Measurements from ENCODE around the gene ISL1.

Gene ISL1

DNA sequence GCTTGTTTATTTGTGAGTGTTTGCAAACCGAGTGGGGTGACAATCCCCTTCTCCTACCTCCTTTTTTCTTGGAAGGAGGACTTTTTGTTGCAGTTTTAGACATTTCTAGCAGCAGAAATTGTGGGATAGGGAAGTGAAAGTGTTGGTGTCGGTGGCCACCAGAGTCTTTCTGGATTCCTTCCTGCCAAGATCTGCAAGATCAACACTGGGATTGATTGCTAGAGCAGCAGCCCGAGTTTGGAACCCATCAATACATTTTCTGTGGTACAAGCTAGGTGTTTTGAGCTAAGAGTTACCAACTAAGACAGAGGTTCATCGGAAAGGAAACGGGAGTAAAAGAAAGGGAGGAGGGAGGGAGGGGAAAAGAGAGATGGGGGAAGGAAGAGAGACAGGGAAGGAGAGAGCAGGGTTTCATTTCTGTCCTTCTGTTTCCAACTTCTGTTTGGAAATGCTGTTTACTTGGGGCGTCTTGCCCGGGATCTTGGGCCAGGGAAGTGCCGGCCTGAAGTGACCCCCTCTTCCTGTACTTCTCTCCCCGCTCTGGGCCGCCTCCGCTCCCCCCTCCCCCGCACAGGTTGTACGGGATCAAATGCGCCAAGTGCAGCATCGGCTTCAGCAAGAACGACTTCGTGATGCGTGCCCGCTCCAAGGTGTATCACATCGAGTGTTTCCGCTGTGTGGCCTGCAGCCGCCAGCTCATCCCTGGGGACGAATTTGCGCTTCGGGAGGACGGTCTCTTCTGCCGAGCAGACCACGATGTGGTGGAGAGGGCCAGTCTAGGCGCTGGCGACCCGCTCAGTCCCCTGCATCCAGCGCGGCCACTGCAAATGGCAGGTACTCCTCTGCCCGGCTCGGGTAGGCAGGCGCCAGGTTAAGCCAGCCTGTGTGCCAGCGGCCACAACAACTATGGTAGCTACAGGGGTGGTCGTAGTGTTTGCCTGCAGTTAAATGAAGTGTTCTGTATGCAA, 4.0 kb downstream of the ISL1 start:
- no peak for DNase-seq (ENCODE audit: low spot score)

DNA sequence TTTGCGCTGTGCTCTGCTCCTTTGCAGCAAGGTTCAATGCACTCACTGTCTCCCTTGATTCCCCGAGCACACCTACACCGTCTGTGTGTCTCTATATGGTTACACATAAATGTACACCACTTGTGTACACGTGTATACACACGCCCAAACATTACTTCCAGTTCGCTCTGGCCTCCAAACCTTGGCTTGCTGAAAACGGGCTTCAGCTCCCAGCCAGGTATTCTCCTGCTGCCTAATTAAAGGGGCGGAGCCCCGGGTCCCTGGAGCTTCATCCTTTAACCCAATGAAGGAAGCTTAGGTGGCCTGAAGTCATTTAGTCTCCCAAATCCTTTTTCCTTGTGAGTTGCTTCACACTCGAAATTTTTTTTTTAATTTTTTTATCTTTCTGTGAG, 4.6 kb downstream of the ISL1 start:
- DNase-seq (ENCODE audit: low spot score): no peak

DNA sequence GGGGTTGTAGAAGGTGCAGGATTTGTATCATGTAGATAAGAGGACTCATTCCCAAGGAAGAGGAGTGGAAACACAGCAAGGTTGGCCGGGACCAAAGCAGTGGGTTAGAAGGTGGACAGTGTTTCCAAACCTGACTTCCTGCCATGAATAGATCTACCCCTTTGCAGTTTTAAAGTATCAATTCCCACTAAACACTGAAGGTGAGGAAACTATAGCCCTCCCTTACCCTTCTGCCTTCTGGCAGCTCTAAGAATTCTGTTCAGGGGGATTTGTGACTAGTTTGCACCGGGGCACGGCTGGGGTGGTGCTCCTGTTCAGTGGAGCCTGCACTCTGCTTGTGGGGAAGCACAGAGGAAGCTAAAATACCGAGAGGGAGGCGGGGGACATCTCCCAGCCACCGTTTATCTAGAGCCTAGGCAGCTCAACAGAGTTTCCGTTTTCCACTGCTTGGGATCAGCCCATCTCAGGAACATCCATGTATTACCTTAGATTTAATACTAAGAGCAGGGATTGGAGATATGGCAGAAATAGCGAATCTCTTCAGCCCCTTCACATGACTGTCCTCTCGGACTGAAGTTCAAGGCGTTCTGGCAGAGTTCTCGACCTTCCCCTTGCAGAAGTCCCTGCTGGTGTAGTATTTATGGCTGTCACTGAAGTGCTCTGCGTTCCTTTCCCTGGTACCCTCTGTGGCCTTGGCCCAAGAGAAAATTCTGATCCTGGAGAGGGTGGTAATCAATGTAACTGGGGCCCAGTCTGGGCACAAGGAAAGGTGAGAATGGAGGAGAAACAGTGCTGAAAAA, 5.4 kb downstream of the ISL1 start:
- no peak for DNase-seq (ENCODE audit: low spot score)

DNA sequence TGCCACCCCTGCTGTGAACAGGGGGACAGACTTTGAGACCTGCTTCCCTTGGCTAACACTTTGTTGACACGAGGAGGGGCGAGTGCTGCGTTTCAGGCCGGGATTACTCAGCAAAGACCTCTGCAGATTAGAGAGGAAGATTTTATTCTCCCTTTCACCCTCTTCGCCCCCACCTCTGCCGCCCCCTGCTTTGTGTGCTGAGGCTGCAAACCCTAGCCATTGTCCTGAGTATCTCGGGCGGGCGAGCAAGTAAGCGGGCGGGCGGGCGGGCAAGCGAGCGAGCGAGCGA, 6.0 kb downstream of the ISL1 start:
- DNase-seq (ENCODE audit: low spot score): no peak

DNA sequence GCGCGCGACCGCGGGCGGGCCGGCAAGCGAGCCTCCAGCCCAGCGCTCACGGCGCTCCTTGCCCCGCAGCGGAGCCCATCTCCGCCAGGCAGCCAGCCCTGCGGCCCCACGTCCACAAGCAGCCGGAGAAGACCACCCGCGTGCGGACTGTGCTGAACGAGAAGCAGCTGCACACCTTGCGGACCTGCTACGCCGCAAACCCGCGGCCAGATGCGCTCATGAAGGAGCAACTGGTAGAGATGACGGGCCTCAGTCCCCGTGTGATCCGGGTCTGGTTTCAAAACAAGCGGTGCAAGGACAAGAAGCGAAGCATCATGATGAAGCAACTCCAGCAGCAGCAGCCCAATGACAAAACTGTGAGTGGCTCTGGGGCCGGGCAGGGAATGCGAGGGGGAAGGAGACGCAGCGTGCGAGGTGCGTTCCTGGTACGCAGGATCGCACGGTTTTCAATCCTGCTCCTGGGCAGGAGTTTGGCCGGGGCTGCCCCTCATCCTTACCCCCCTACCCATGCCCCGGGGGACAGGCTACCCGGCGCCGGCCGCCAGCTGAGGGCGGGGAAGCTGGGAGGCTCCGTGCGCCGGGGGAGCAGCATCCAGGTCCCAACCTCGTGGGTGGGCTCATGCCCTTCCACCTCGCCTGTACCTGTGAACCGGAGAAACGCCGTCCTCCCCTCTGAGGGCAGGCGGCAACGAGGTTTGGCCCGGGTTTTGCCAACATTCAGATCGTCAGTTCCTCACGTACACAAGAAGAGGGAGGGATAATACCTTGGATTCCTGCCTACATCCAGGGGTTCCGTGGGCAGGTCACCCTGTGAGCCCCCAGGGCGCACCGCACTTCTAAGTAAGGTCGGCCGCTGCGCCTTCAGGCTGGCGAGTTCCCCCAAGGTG, 6.6 kb downstream of the ISL1 start:
- DNase-seq (ENCODE audit: low spot score): no peak

DNA sequence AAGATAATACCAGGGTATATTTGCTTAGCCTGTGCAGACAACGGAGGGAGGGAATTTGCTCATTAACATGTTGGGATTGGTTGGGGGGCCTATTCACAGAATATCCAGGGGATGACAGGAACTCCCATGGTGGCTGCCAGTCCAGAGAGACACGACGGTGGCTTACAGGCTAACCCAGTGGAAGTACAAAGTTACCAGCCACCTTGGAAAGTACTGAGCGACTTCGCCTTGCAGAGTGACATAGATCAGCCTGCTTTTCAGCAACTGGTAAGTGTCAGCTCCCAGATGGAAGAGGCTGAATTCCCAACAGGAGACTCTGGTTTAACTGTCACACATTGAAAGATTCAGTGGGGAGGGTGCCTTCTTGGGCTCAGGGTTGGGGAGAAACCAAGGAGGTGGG, 7.9 kb downstream of the ISL1 start:
- no peak for DNase-seq (ENCODE audit: low spot score)

DNA sequence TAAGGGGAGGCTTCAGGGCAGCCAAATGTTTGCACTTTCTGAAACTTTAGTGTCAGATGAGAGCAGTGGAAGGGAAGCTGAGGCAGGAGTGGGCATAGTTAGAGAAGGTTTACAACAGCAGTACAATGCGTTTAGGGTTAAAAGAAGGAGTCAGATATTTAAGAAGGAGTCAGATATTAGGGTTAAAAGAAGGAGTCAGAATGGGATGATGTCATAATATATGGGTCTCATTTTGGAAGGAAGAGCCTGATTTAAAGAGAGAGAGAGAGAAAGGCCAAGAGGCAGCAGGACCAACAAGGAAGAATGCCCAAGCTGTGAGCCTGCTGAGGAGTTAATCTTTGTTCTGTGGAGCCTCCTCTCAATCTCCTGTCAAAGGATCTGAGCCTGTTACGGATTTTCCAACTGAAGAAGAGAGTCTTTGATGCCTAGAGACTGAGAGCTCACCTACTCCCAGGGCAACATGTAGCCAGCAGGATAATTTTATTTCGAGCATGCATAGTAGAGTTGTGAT, 9.5 kb downstream of the ISL1 start:
- DNase-seq (ENCODE audit: low spot score): no peak

DNA sequence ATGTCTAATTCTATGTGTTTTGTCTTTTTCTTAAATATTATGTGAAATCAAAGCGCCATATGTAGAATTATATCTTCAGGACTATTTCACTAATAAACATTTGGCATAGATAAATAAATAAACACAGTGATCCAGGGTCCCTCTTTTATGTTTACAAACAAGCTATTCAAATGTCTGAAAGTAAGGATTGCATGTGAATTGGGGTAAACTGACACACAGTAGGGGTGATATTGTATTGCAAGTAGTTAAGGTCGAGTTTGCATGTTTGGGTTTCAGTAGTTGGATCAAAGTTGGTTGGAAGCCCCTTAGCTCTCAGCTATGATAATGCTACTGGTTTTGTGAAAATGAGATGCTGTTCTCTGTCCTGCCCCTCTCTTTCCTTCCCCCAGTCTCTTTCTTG, 11.4 kb downstream of the ISL1 start:
- DNase-seq (ENCODE audit: low spot score): no peak

DNA sequence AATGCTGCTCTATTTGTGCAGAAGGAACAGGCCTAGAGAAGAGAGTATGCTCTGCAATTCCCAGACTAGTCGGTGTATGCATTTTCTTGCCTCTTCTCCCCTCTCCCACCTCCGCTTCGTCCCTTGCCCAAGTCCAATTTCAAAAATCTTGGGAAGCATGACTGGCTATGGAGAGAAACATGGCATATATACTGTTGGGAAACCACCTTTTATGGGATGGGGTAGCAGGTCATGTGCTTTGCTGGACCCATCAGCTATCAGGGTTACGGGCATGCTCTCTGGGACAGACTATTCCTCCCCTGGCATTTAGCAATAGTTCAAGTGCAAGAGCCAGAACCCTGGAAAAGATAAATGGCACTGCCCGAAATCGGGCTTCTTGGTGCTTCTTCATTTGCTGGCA, 12.0 kb downstream of the ISL1 start:
- no peak for DNase-seq (ENCODE audit: low spot score)

DNA sequence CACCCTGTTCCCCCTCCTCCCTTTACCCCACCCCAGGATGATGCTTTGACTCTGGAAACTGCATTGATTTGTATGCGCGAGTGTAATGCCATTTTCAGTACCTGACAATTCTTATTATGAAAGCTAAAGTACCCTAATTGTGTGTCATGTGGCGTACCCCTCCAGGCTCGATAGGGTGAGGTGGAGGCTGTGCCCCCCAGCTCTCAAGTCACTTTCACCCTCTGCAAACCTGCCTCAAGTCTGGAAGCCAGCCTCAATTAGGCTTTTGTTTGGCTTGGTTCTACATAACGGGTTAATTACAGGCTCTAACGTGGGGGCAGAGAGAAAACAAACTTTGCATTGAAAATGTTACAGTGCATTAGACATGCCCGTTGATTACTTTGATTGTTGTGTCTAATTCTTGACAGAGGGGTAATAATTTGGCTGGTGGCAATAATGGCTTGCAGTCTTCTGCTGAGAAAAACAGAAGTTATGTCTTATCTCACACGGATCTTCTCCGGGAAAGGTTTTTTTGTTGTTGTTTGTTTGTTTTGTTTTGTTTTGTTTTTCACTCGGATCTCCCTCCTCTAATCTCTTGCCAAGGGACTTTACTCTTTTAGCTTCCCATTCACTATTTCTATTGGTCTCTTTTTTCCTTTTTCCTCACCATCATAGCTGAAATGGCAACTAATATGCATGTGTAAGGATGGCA, 12.6 kb downstream of the ISL1 start:
- DNase-seq (ENCODE audit: low spot score): no peak

DNA sequence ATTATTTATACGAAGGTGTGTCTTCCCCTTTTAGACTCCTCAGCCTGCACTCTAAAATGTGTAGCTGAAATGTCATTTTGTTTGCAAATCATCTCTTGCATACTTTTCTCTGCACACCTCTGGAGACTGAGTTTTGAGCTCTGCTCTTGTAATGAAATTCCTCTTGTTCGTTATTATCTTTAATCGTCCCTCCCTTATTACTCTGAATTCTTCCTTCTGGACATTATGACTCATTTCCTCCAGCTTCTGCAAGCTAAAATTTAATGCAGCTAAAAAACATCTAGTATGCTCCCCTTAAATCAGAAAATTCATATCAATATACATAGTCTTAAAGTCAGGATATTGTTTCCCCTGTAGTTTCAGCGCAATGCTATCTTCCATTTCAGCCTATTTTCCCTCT, 13.5 kb downstream of the ISL1 start:
- no peak for DNase-seq (ENCODE audit: low spot score)

DNA sequence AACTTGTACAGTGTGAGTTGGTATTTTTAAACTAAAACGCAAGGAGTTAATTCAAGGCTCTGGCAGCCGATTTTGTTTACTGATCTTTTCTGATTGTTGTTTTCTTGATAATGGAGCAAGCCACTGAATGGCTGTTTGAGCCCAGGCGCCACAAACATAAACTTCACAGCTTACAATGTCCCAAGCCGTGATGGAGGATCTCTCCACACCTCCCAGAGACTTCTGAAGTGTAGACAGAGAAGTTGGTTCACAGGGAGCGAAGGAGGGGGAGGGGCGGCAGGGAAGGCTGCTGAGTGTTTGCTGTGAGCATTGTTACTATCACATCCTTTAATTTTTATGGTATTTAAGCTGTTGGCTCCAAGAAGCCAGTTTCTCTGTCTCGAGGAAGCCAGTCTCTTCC, 14.7 kb downstream of the ISL1 start:
- DNase-seq (ENCODE audit: low spot score): no peak

DNA sequence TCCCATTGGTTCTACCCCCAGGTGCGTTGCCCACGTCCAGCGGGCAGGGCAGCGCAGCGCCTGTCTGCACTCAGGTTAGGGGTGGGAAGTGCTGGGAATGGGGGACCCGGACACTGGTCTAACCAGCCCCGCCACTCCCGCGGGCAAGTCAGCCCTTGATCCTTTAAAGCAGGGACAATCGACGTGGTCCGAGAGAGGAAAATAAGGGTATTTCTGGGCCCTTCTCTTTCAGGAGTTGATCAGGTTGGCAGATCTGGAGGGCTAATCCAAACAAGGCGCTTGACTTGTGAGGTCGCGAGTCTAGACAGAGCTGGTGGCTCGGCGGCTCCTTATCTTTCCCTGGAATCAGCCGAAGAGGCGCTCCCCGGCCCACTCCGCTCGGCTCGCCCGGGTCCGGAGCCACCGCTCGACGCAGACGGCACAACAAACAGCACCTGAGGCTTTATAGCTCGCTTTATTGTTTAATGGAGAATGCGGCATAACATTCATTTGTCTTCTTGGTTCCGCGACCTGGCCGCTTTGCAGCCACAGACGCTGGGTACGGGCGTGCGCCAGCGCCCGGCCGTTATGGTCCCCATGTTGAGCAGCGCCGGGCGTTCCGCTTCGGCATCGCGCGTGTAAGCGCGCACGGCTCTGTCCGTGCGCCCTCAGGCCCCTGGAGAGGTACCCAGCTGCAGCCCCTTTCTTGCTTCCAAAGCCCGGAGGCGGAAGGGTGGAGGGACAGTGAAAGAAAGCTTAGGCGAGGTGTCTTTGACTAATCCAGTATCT, 15.8 kb downstream of the ISL1 start:
- no peak for DNase-seq (ENCODE audit: low spot score)

DNA sequence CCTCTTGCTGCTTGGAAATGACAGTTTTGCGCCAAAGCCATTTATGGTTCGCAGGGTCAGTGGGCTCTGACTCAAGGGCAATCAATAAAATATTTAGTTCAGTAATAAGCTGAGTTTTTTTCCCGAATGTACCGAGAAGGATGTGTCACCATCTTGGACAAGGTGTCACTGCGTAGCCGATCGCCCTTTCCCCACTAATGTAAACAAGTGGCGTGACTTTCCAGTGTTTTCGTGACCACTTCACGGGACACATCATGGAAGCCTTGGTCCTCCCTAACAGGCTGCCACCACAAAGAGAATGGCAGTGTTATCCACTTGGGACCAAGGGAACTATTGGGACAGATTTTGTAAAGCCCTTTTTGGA, 16.4 kb downstream of the ISL1 start:
- DNase-seq (ENCODE audit: low spot score): no peak

DNA sequence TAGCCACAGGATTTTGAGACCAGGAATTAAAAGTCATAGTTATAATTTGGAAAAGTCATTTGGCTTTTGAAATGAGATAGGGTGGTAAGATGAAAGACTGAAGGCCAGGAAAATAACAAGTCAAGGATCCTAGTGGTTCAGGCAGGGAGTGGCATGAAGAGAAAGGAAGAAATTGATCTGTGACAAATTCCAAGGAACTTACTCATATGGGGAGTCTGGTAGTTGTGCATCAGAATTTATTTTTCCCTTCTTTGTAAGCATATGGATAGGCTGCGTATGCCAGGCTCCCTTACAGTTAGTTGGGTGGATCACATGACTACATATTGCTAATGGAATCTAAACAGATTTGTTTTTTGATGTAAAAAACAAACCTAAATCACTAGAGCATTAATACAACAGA, 21.0 kb downstream of the ISL1 start:
- no peak for DNase-seq (ENCODE audit: low spot score)

DNA sequence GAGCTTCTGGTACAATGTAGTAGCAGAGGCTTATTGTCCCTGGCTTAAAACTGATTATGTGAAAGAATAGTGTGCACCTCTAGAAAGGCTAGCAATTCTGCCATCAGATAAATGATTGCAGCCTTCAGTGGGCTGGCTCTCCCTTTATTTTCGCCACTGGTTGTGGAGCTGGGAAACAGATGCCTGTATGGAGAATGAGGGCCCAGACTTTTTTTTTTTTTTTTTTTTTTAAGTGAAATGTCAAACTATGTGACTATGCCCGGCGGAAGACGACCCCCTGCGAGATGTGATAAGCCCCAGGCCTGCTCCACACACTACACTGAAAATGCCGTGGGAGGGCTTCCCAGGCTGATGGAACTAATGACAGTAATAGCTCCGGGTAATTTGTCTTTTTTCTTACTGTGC, 28.7 kb downstream of the ISL1 start:
- DNase-seq (ENCODE audit: low spot score): no peak

DNA sequence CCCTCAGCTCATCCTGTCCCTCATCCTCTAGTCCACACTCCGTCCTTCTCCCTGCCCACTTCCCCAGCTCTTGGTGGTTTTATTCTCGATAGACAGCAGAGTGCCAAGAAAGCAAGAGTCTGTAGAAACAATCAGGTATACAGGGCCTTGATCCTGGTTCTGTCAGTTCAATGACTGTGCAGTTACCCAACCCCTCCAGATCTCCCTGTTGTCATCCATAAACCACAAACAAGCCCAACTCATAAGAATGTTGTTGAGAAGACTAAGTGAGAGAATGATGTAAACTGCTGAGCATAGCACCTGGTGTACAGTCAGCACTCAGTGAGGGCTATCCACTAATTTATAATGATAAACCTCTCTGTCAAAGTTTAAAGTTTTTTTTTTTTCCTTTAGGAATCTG, 31.3 kb downstream of the ISL1 start:
- no peak for DNase-seq (ENCODE audit: low spot score)

DNA sequence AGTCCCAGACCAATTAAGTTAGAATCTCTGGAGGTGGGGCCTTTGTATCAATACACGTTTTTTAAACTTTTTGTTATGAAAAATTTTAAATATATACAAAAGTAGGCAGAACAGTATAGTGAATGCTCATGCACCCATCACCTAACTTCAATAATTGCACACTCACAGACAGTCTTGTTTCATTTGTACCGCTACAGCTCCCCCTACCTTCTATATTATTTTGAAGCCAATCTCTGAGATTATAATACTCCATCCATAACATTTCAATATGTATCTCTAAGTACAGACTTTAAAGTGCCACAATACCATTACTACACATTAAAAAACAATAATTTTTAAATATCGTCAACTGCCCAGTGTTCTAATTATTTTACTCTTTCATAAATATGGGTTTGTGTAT, 32.9 kb downstream of the ISL1 start:
- DNase-seq (ENCODE audit: low spot score): no peak

DNA sequence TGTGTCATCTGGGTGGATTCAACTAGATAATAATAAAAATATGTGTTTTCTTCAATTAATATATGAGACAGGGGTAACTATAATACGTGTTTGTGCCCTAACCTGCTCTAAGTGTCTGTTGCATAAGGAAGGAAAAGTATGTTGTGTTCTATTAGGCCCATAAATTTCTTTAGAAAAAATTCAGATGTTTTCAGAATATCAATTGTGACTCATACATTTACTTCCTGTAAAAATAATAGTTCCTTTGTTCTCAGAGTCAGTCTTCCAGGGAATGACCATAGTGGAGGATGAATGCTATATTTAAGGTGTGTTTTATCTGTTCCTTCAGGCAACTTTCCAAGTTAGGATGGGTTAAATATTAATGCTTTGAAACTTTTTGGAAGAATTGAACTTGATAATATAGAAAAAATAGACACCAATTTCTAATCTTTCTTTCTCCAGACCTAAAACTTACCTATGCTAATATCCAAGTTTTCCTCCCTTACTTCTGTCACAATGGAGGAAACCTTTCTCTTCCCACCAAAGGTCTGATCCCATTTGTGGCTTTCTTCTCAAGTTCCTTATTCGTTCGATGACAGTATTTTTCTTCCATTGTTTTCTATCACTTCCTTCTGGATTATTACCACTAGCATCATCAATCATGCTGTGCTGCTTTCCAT, 49.9 kb downstream of the ISL1 start:
- DNase-seq (ENCODE audit: low spot score): peak; percentile 80

DNA sequence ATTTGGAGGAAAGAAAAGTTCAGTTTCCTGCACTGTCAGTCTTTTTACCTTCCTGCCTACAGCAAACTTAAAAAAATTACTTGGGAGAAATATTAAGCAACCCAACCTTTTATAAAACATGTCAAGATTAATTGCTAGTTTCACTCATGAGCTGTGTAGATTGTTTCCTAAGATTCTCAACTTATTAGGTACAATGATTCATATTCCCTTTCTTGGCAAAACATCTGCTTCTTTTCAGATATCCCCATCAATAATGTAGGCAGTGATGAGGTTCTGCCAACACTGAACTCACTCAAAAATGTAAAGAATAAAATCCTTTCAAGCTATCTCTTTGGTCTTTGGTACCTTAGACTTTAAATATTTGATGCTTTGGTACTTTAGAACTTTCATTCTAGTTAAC, 56.0 kb downstream of the ISL1 start:
- no peak for DNase-seq (ENCODE audit: low spot score)

All from LoVo (cell line).